ENCODE data around the gene KL.

DNA sequence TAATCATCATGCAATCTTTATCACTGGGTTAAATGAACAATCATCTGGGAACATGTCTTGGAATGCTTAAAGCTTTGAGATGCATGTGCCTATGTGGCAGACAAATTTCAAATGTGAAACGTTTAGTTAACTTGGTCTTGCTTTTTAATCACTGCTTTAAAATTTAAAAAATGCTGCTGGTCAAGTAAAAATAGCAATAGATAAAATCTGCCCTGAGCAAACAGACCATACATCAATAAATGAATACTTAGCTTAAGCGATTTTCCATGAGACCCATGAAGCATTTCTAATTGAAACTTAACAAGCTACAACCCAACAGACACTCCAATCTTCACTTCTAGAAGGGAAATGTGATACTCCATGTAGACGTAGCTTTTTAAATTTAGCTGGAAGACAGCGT, 1.9 kb upstream of the KL start:
- TF ChIP-seq, protein P1, sequence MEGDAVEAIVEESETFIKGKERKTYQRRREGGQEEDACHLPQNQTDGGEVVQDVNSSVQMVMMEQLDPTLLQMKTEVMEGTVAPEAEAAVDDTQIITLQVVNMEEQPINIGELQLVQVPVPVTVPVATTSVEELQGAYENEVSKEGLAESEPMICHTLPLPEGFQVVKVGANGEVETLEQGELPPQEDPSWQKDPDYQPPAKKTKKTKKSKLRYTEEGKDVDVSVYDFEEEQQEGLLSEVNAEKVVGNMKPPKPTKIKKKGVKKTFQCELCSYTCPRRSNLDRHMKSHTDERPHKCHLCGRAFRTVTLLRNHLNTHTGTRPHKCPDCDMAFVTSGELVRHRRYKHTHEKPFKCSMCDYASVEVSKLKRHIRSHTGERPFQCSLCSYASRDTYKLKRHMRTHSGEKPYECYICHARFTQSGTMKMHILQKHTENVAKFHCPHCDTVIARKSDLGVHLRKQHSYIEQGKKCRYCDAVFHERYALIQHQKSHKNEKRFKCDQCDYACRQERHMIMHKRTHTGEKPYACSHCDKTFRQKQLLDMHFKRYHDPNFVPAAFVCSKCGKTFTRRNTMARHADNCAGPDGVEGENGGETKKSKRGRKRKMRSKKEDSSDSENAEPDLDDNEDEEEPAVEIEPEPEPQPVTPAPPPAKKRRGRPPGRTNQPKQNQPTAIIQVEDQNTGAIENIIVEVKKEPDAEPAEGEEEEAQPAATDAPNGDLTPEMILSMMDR (IDR thresholded peaks at IDR 0.05), result no peak
- TF ChIP-seq GABPA (IDR thresholded peaks at IDR 0.05; ENCODE audit: low read depth) (no peak), NFIC (IDR thresholded peaks at IDR 0.05; ENCODE audit: borderline replicate concordance) (no peak), SIN3A (IDR thresholded peaks at IDR 0.05; ENCODE audit: borderline replicate concordance, low read depth, low read length) (no peak), NRF1 (IDR thresholded peaks at IDR 0.05; ENCODE audit: low read depth, low read length) (no peak), EP300 (IDR thresholded peaks at IDR 0.05; ENCODE audit: borderline replicate concordance in 1 of 2, low read depth in 1 of 2, low read length in 1 of 2) (no peak), TAF1 (IDR thresholded peaks at IDR 0.05; ENCODE audit: borderline replicate concordance, low read depth, low read length) (no peak), USF2 (IDR thresholded peaks at IDR 0.05; ENCODE audit: borderline replicate concordance, low read depth, low read length) (no peak), POLR2AphosphoS5 (IDR thresholded peaks at IDR 0.05; ENCODE audit: low read depth, low read length) (no peak), SMC3 (IDR thresholded peaks at IDR 0.05; ENCODE audit: low read depth, low read length) (no peak), ELF1 (IDR thresholded peaks at IDR 0.05) (no peak)
- TF ChIP-seq, protein P2, sequence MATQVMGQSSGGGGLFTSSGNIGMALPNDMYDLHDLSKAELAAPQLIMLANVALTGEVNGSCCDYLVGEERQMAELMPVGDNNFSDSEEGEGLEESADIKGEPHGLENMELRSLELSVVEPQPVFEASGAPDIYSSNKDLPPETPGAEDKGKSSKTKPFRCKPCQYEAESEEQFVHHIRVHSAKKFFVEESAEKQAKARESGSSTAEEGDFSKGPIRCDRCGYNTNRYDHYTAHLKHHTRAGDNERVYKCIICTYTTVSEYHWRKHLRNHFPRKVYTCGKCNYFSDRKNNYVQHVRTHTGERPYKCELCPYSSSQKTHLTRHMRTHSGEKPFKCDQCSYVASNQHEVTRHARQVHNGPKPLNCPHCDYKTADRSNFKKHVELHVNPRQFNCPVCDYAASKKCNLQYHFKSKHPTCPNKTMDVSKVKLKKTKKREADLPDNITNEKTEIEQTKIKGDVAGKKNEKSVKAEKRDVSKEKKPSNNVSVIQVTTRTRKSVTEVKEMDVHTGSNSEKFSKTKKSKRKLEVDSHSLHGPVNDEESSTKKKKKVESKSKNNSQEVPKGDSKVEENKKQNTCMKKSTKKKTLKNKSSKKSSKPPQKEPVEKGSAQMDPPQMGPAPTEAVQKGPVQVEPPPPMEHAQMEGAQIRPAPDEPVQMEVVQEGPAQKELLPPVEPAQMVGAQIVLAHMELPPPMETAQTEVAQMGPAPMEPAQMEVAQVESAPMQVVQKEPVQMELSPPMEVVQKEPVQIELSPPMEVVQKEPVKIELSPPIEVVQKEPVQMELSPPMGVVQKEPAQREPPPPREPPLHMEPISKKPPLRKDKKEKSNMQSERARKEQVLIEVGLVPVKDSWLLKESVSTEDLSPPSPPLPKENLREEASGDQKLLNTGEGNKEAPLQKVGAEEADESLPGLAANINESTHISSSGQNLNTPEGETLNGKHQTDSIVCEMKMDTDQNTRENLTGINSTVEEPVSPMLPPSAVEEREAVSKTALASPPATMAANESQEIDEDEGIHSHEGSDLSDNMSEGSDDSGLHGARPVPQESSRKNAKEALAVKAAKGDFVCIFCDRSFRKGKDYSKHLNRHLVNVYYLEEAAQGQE (IDR thresholded peaks at IDR 0.05; ENCODE audit: low read depth, low read length), result no peak
- TF ChIP-seq, protein P3, sequence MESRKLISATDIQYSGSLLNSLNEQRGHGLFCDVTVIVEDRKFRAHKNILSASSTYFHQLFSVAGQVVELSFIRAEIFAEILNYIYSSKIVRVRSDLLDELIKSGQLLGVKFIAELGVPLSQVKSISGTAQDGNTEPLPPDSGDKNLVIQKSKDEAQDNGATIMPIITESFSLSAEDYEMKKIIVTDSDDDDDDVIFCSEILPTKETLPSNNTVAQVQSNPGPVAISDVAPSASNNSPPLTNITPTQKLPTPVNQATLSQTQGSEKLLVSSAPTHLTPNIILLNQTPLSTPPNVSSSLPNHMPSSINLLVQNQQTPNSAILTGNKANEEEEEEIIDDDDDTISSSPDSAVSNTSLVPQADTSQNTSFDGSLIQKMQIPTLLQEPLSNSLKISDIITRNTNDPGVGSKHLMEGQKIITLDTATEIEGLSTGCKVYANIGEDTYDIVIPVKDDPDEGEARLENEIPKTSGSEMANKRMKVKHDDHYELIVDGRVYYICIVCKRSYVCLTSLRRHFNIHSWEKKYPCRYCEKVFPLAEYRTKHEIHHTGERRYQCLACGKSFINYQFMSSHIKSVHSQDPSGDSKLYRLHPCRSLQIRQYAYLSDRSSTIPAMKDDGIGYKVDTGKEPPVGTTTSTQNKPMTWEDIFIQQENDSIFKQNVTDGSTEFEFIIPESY (IDR thresholded peaks at IDR 0.05; ENCODE audit: borderline replicate concordance, low read depth), result no peak

All from SK-N-SH (cell line).